B cell (primary cell): Measurements from ENCODE around the gene BRIP1. TPM values are rescaled to one million over a fixed set of nuclear protein-coding genes. Genes with fewer than 3 reads are reported as not detected.
A peak's percentile ranks its signal among the peaks of the same experiment; 100 is the strongest.

Experiments used
- ATAC-seq: fragments of 200-7000 bp; cut with Tn5 transposase; one replicate; pipeline ENCODE4 v1.10.0; 2021; ENCODE audit warnings: low read depth, mild to moderate bottlenecking, moderate number of reproducible peaks, moderate library complexity
- CTCF ChIA-PET: fragments of 350-600 bp; sonication (Branson Sonifier 250); formaldehyde crosslinking; loops from one replicate; lab custom pipeline; 2021; ENCODE audit warnings: antibody characterized with exemption, inconsistent platforms; lab: Charles Lee
- POLR2A ChIA-PET: fragments of 350-600 bp; sonication (Branson Sonifier 250); formaldehyde crosslinking; loops from one replicate; lab custom pipeline; 2021; ENCODE audit warnings: antibody characterized with exemption; lab: Charles Lee
- DNase-seq: peaks from one replicate; pipeline ENCODE4 v3.0.0; 2013
- H2AFZ ChIP-seq: 2 replicates; pipeline ENCODE4 v1.6.1; 2012; ENCODE audit warnings: mild to moderate bottlenecking, low read depth, low read length; ENCODE audit not compliant: insufficient read depth, poor library complexity, severe bottlenecking
- H3K27ac ChIP-seq, 2 donors: 1 replicate in 1 of 2; 2 replicates in 1 of 2; pipeline ENCODE4 v1.5.1; 2012 to 2013; ENCODE audit warnings: low read length in 2 of 2, mild to moderate bottlenecking in 2 of 2, moderate library complexity in 1 of 2
- H3K27me3 ChIP-seq, 4 experiments: fragments of 200-600 bp in 1 of 4; sonication (generic) in 1 of 4; replicated peaks in 1 of 4; 1 replicate in 2 of 4; 2 replicates in 2 of 4; pipeline versions ENCODE4 v1.6.1 to v1.7.0; 2013 to 2016; ENCODE audit warnings: low read length in 3 of 4, mild to moderate bottlenecking in 2 of 4, mixed read lengths in 1 of 4, moderate library complexity in 1 of 4; ENCODE audit not compliant: insufficient read depth in 4 of 4, control insufficient read depth in 3 of 4; ENCODE audit errors: control extremely low read depth in 1 of 4
- H3K36me3 ChIP-seq, 2 experiments: replicated peaks in 1 of 2; 1 replicate in 1 of 2; 2 replicates in 1 of 2; pipeline versions ENCODE4 v1.6.1 to v1.7.1; 2013; ENCODE audit warnings: low read length in 1 of 2; ENCODE audit not compliant: insufficient read depth in 2 of 2, control insufficient read depth in 1 of 2; ENCODE audit errors: control extremely low read depth in 1 of 2, extremely low read depth in 1 of 2
- H3K4me1 ChIP-seq, 2 donors: fragments of 200-600 bp in 1 of 2; sonication (generic) in 1 of 2; 1 replicate in 1 of 2; 2 replicates in 1 of 2; pipeline versions ENCODE4 v1.5.1 to v1.6.1; 2013 to 2017; ENCODE audit warnings: low read length in 2 of 2; ENCODE audit not compliant: control insufficient read depth in 2 of 2, insufficient read depth in 2 of 2
- H3K4me2 ChIP-seq: replicated peaks from 2 replicates; pipeline ENCODE3; 2012; ENCODE audit warnings: mild to moderate bottlenecking, low read depth, low read length; ENCODE audit not compliant: poor library complexity, severe bottlenecking
- H3K4me3 ChIP-seq, 5 experiments: fragments of 200-600 bp in 1 of 5; sonication (generic) in 1 of 5; 1 replicate in 3 of 5; 2 replicates in 2 of 5; pipeline versions ENCODE4 v1.5.1 to v1.7.0; 2011 to 2016; ENCODE audit warnings: low read length in 4 of 5, mild to moderate bottlenecking in 4 of 5, low read depth in 2 of 5, control low read depth in 1 of 5, moderate library complexity in 1 of 5; ENCODE audit not compliant: insufficient read depth in 1 of 5; ENCODE audit errors: control extremely low read depth in 1 of 5, extremely low read depth in 1 of 5
- H3K79me2 ChIP-seq: fragments of 200-600 bp; sonication (generic); one replicate; pipeline ENCODE4 v1.6.0; 2016; ENCODE audit warnings: low read length; ENCODE audit not compliant: control insufficient read depth, insufficient read depth
- H3K9ac ChIP-seq: fragments of 200-600 bp; sonication (generic); 2 replicates; pipeline ENCODE4 v1.6.1; 2017; ENCODE audit warnings: mild to moderate bottlenecking, low read length, moderate library complexity
- H3K9me3 ChIP-seq, 3 donors: one replicate each; pipeline versions ENCODE4 v1.6.1 to v1.7.1; 2013; ENCODE audit warnings: low read length in 2 of 3; ENCODE audit not compliant: control insufficient read depth in 2 of 3, insufficient read depth in 1 of 3; ENCODE audit errors: control extremely low read depth in 1 of 3
- H4K20me1 ChIP-seq: 2 replicates; pipeline ENCODE4 v1.6.0; 2012; ENCODE audit warnings: mild to moderate bottlenecking, low read length; ENCODE audit not compliant: insufficient read depth, control insufficient read depth, poor library complexity, severe bottlenecking
- H3K27ac Mint-ChIP-seq: one replicate; pipeline ENCODE4 v1.8.0; 2021; ENCODE audit warnings: mixed read lengths
- H3K27me3 Mint-ChIP-seq: one replicate; pipeline ENCODE4 v1.8.0; 2021; ENCODE audit warnings: mixed read lengths
- H3K4me1 Mint-ChIP-seq: one replicate; pipeline ENCODE4 v1.8.0; 2021; ENCODE audit warnings: mixed read lengths
- H3K4me3 Mint-ChIP-seq: one replicate; pipeline ENCODE4 v1.8.0; 2021; ENCODE audit warnings: mixed read lengths
- H3K9me3 Mint-ChIP-seq: one replicate; pipeline ENCODE4 v1.8.0; 2022; ENCODE audit warnings: mixed read lengths; ENCODE audit not compliant: insufficient read depth
- CTCF ChIP-seq: fragments of 200-600 bp; IDR thresholded peaks from one replicate; pipeline ENCODE4 v1.8.0; 2022; ENCODE audit warnings: antibody characterized with exemption, mild to moderate bottlenecking
- EZH2 ChIP-seq: IDR thresholded peaks from 2 replicates; pipeline ENCODE4 v1.6.1; 2012; ENCODE audit warnings: borderline replicate concordance, low read depth, mild to moderate bottlenecking, moderate library complexity, low read length; ENCODE audit not compliant: insufficient read depth, poor library complexity, severe bottlenecking
- WGBS: methylation state at CpG from one replicate; pipeline ENCODE4 v1.1.5; 2013; ENCODE audit warnings: missing lambda C conversion rate; ENCODE audit not compliant: insufficient coverage; 5-methylcytosine and 5-hydroxymethylcytosine counted together
- intact Hi-C: fragments of 100-400 bp; cut with micrococcal nuclease; formaldehyde crosslinking; loops from one replicate; pipeline ENCODE4 v1.10.0; 2022
- polyA plus RNA-seq: library from polyadenylated mRNA; depleted of rRNA; stranded (reverse); fragments of >200 nt; gene quantifications from 2 replicates; pipeline ENCODE4 v1.2.3, GENCODE V29; 2012
- total RNA-seq, 2 donors: library from RNA; stranded (reverse); fragments of 120-200 nt in 1 of 2; gene quantifications; 1 replicate in 1 of 2; 2 replicates in 1 of 2; pipeline versions ENCODE4 v1.2.3 to v1.2.4, GENCODE V29; 2013 to 2022

The BRIP1 gene
- total and polyA plus RNA-seq, 2 donors (not counting 1 experiment from before 2014, with no cell fraction given) = 0.89 to 2.4 TPM

- DNase-seq = peak; percentile 55
- Histone ChIP-seq H3K4me1 (peaks cover 9 to 35% of the 10 kb centered on the region in 2 donors), H3K9ac (peak overlapping the region; percentile 35), H3K27me3 (no peaks in the 10 kb centered on the region), H3K79me2 (no peaks in the 10 kb centered on the region), H3K27ac (peak overlapping the region in 1 of 2 donors; percentile 68), H3K4me3 (peak overlapping the region in 2 of 5 experiments; percentile 29 to 51), H2AFZ (peak overlapping the region; percentile 72), H3K4me2 (peak overlapping the region; percentile 73), H3K9me3 (peaks cover 1 to 9% (median 7%) of the 10 kb centered on the region in 3 donors), H4K20me1 (no peaks in the 10 kb centered on the region), H3K36me3 (no peaks in the 10 kb centered on the region)
- TF ChIP-seq CTCF (no peak), EZH2 (no peak)
- intact Hi-C loops = loop anchor here (5.0 kb wide), 1 partner anchor 46 kb away; the partner anchor contains the start of gene BRIP1
- ChIA-PET POLR2A (no interaction called here), CTCF (interaction anchor here (1.3 kb wide), 1 partner anchor 17 kb away, joined by 3 read pairs; no protein-coding TSS in a partner anchor)
- peak overlapping the region; percentile 73 for H3K4me3 Mint-ChIP-seq
- H3K9me3 Mint-ChIP-seq = peaks cover 5% of the 10 kb centered on the region
- H3K4me1 Mint-ChIP-seq = peaks cover 49% of the 10 kb centered on the region
- WGBS = no CpG with 5 or more reads among the region's 4 CpGs
- H3K27me3 Mint-ChIP-seq = no peaks in the 10 kb centered on the region
- H3K27ac Mint-ChIP-seq = peak overlapping the region; percentile 80
- ATAC-seq = peak; percentile 80
Measured at GRCh38 chr17:61816538-61816937, 46.8 kb downstream of the BRIP1 start.

- Histone ChIP-seq H3K9me3 (peaks cover under 1 to 7% (median 7%) of the 10 kb centered on the region in 3 donors), H3K4me3 (peak overlapping the region in 2 of 5 experiments; percentile 29 to 51), H3K4me2 (peak overlapping the region; percentile 73), H3K4me1 (peaks cover 9 to 35% of the 10 kb centered on the region in 2 donors), H3K36me3 (no peaks in the 10 kb centered on the region), H3K9ac (peak overlapping the region; percentile 35), H3K27ac (peak overlapping the region in 1 of 2 donors; percentile 68), H3K79me2 (no peaks in the 10 kb centered on the region), H2AFZ (peak overlapping the region; percentile 72), H3K27me3 (no peaks in the 10 kb centered on the region), H4K20me1 (no peaks in the 10 kb centered on the region)
- TF ChIP-seq CTCF (no peak), EZH2 (no peak)
- WGBS = 69% methylated on average over 2 of the region's 5 CpGs
- intact Hi-C loops = loop anchor here (5.0 kb wide), 1 partner anchor 46 kb away; the partner anchor contains the start of gene BRIP1
- ChIA-PET CTCF (interaction anchor here (1.3 kb wide), 1 partner anchor 17 kb away, joined by 3 read pairs; no protein-coding TSS in a partner anchor), POLR2A (interaction anchor here (0.6 kb wide), 2 partner anchors 668 to 1588 kb away, joined by 3 to 4 read pairs; no protein-coding TSS in a partner anchor)
- Mint-ChIP-seq H3K9me3 (peaks cover 5% of the 10 kb centered on the region), H3K4me1 (peaks cover 49% of the 10 kb centered on the region), H3K27ac (peak overlapping the region; percentile 80), H3K4me3 (peak overlapping the region; percentile 73), H3K27me3 (no peaks in the 10 kb centered on the region)
- ATAC-seq (peak; percentile 41), DNase-seq (peak; percentile 7)
Measured at GRCh38 chr17:61815863-61816503, 47.3 kb downstream of the BRIP1 start.
